NCI-H2081 (cell line): ENCODE measurements around the gene ITGAX.
"Not testable (repeated sequence)": the region's sequence is repeated elsewhere in the genome, so short reads cannot be mapped to it uniquely, and the experiment has no call there.

ENCODE experiments used
- DNase-seq, 2 experiments: peaks; one replicate each; lab custom pipeline; 2025; lab: John Stamatoyannopoulos, UW

Gene ITGAX

GRCh38 chr16:31410082-31410481 is 55.1 kb downstream of the ITGAX start:
- no peak for DNase-seq

- no peak for DNase-seq
Observed at GRCh38 chr16:31411024-31411844, 56.3 kb downstream of the ITGAX start.

- DNase-seq: no peak
Observed at GRCh38 chr16:31412750-31413149, 57.8 kb downstream of the ITGAX start.

- no peak for DNase-seq
Observed at GRCh38 chr16:31413381-31413780, 58.4 kb downstream of the ITGAX start.

GRCh38 chr16:31413943-31414342 is 59.0 kb downstream of the ITGAX start:
- no peak for DNase-seq

GRCh38 chr16:31414706-31415105 is 59.7 kb downstream of the ITGAX start:
- no peak for DNase-seq

- DNase-seq: no peak
Observed at GRCh38 chr16:31416371-31416770, 61.4 kb downstream of the ITGAX start.

- not testable (repeated sequence) for DNase-seq
Observed at GRCh38 chr16:31417036-31417435, 62.1 kb downstream of the ITGAX start.

GRCh38 chr16:31417916-31418315 is 62.9 kb downstream of the ITGAX start:
- DNase-seq: no peak

- DNase-seq: no peak
Observed at GRCh38 chr16:31420037-31420436, 65.1 kb downstream of the ITGAX start.

GRCh38 chr16:31421587-31421986 is 66.6 kb downstream of the ITGAX start:
- DNase-seq: no peak

- no peak for DNase-seq
Observed at GRCh38 chr16:31423241-31423640, 68.3 kb downstream of the ITGAX start.

GRCh38 chr16:31423801-31424200 is 68.8 kb downstream of the ITGAX start:
- DNase-seq: no peak

- DNase-seq: no peak
Observed at GRCh38 chr16:31427441-31428278, 72.7 kb downstream of the ITGAX start.

GRCh38 chr16:31428279-31428597 is 73.3 kb downstream of the ITGAX start, which contains the start of gene COX6A2:
TSS of gene COX6A2 (minus strand) at chr16:31428360. CDS start at chr16:31428325, 35 bp downstream.
- no peak for DNase-seq

GRCh38 chr16:31428638-31429247 is 73.8 kb downstream of the ITGAX start:
- DNase-seq: no peak

- DNase-seq: no peak
Observed at GRCh38 chr16:31429314-31429713, 74.3 kb downstream of the ITGAX start.

GRCh38 chr16:31429796-31430195 is 74.8 kb downstream of the ITGAX start:
- no peak for DNase-seq

- DNase-seq: no peak
Observed at GRCh38 chr16:31430380-31431052, 75.5 kb downstream of the ITGAX start.
